Hematopoietic multipotent progenitor cell treated with erythropoietin and hydrocortisone succinate and interleukin-3 and kit ligand, for 17 days (in vitro differentiated cells): ENCODE results near the gene RNF39.
"Not testable (repeated sequence)": the region's sequence is repeated elsewhere in the genome, so short reads cannot be mapped to it uniquely, and the experiment has no call there.

Experiments used
- DNase-seq: peaks from one replicate; pipeline ENCODE4 v3.0.0-alpha.2; 2015; ENCODE audit warnings: low spot score

Gene RNF39

GRCh38 chr6:30062471-30063178 is 12.9 kb downstream of the RNF39 start:
- no peak for DNase-seq

- peak; percentile 57 for DNase-seq
These were observed 13.6 kb downstream of the RNF39 start for GRCh38 chr6:30061858-30062458.

GRCh38 chr6:30061092-30061857 is 14.3 kb downstream of the RNF39 start, which contains the start of gene POLR1H:
Gene POLR1H, plus strand, starts transcription at chr6:30061265. Its CDS starts 260 bp downstream, at chr6:30061525.
- DNase-seq = peak; percentile 97

GRCh38 chr6:30060606-30061091 is 14.9 kb downstream of the RNF39 start:
- DNase-seq = no peak

GRCh38 chr6:30055513-30055912 is 20.1 kb downstream of the RNF39 start:
- DNase-seq = no peak

GRCh38 chr6:30053682-30054081 is 21.9 kb downstream of the RNF39 start:
- no peak for DNase-seq

- no peak for DNase-seq
These were observed 28.3 kb downstream of the RNF39 start for GRCh38 chr6:30047220-30047619.

GRCh38 chr6:30044630-30045029 is 30.9 kb downstream of the RNF39 start:
- no peak for DNase-seq

GRCh38 chr6:30043744-30044143 is 31.8 kb downstream of the RNF39 start:
- no peak for DNase-seq

GRCh38 chr6:30042914-30043313 is 32.7 kb downstream of the RNF39 start:
- no peak for DNase-seq

GRCh38 chr6:30042476-30042875 is 33.1 kb downstream of the RNF39 start:
- DNase-seq = no peak

GRCh38 chr6:30041821-30042220 is 33.7 kb downstream of the RNF39 start:
- DNase-seq = no peak

- DNase-seq = no peak
These were observed 34.3 kb downstream of the RNF39 start for GRCh38 chr6:30041221-30041620.

- DNase-seq = peak; percentile 35
These were observed 38.3 kb downstream of the RNF39 start for GRCh38 chr6:30037182-30037788.

GRCh38 chr6:30035784-30036183 is 39.8 kb downstream of the RNF39 start:
- no peak for DNase-seq

- DNase-seq = not testable (repeated sequence)
These were observed 42.1 kb downstream of the RNF39 start for GRCh38 chr6:30033440-30033839.

- DNase-seq = no peak
These were observed 44.2 kb downstream of the RNF39 start for GRCh38 chr6:30031381-30031780.

GRCh38 chr6:30029588-30029987 is 46.0 kb downstream of the RNF39 start:
- no peak for DNase-seq

GRCh38 chr6:30025186-30025585 is 50.4 kb downstream of the RNF39 start:
- DNase-seq = no peak

- DNase-seq = not testable (repeated sequence)
These were observed 52.9 kb downstream of the RNF39 start for GRCh38 chr6:30022712-30023111.

GRCh38 chr6:30022189-30022588 is 53.4 kb downstream of the RNF39 start:
- no peak for DNase-seq

- DNase-seq = no peak
These were observed 54.9 kb downstream of the RNF39 start for GRCh38 chr6:30020626-30021025.
